K562 (cell line): Measurements from ENCODE around the gene C16orf95. TPM values are rescaled to one million over a fixed set of nuclear protein-coding genes. Genes with fewer than 3 reads are reported as not detected.

Source experiments
- ATAC-seq: fragments of 200-7000 bp; cut with Tn5 transposase; 3 replicates; pipeline ENCODE4 v1.9.1; 2020; ENCODE audit warnings: moderate library complexity
- BruUV-seq: library from RNA; stranded (reverse); fragments of 400-500 nt; replicated peaks from 2 replicates; lab custom pipeline; 2021; lab: Mats Ljungman, UMichigan
- CTCF ChIA-PET: fragments of 300-600 bp; formaldehyde crosslinking; extraction: SDS; loops from one replicate; lab custom pipeline; 2021; ENCODE audit warnings: low intra/inter-chr PET ratio; lab: Yijun Ruan, JAX
- POLR2A ChIA-PET: fragments of 300-600, 350-650 bp; sonication (Branson Sonifier 250); formaldehyde crosslinking; extraction: SDS; loops from one replicate; lab custom pipeline; 2021; ENCODE audit warnings: antibody characterized with exemption, inconsistent platforms; lab: Yijun Ruan, JAX
- DNase-seq, 4 experiments: peaks; one replicate each; pipeline versions ENCODE4 v3.0.0 to v3.0.0-alpha.2; 2011 to 2018; ENCODE audit warnings: low spot score in 3 of 4, mixed read lengths in 3 of 4; ENCODE audit errors: extremely low read depth in 1 of 4
- FAIRE-seq: peaks from 2 replicates; lab custom pipeline; 2011; peaks lifted over from hg19 to GRCh38; lab: Jason Lieb, UNC
- H2AFZ ChIP-seq: 2 replicates; pipeline ENCODE4 v1.6.0; 2011; ENCODE audit warnings: low read depth, low read length, control low read depth, inconsistent platforms
- H3K27ac ChIP-seq: fragments of 200-600 bp; 3 replicates; pipeline ENCODE4 v1.8.0; 2011; ENCODE audit warnings: low read depth, mild to moderate bottlenecking, control low read depth, inconsistent platforms, low read length, moderate library complexity, mixed read lengths; ENCODE audit errors: extremely low read depth
- H3K27me3 ChIP-seq, 2 experiments: fragments of 300-600 bp in 1 of 2; 2 replicates in 1 of 2; 3 replicates in 1 of 2; pipeline versions ENCODE4 v1.6.0 to v1.8.0; 2011; ENCODE audit warnings: inconsistent platforms in 2 of 2, low read length in 2 of 2, mild to moderate bottlenecking in 1 of 2, mixed read lengths in 1 of 2, moderate library complexity in 1 of 2; ENCODE audit not compliant: control insufficient read depth in 2 of 2, insufficient read depth in 2 of 2
- H3K36me3 ChIP-seq: fragments of 300-600 bp; 3 replicates; pipeline ENCODE4 v1.8.0; 2011; ENCODE audit warnings: mild to moderate bottlenecking, low read length, inconsistent platforms; ENCODE audit not compliant: control insufficient read depth, insufficient read depth
- H3K4me1 ChIP-seq, 2 experiments: fragments of 200-600 bp in 1 of 2; replicated peaks in 1 of 2; 2 replicates in 1 of 2; 3 replicates in 1 of 2; pipeline versions ENCODE4 v1.5.1 to v1.8.0; 2011; ENCODE audit warnings: inconsistent platforms in 2 of 2, low read length in 2 of 2, mild to moderate bottlenecking in 1 of 2, mixed read lengths in 1 of 2, moderate library complexity in 1 of 2; ENCODE audit not compliant: control insufficient read depth in 2 of 2, insufficient read depth in 2 of 2
- H3K4me2 ChIP-seq: 2 replicates; pipeline ENCODE4 v1.6.1; 2011; ENCODE audit warnings: low read length, control low read depth, inconsistent platforms, mixed read lengths; ENCODE audit not compliant: insufficient read depth
- H3K4me3 ChIP-seq: fragments of 200-600 bp; sonication (generic), shearing (Covaris generic); 2 replicates; pipeline ENCODE4 v1.5.1; 2016; ENCODE audit warnings: control low read depth, inconsistent platforms
- H3K79me2 ChIP-seq: fragments of 200-600 bp; 3 replicates; pipeline ENCODE4 v1.8.0; 2011; ENCODE audit warnings: low read length, inconsistent platforms; ENCODE audit not compliant: control insufficient read depth, insufficient read depth
- H3K9ac ChIP-seq, 2 experiments: 2 replicates each; pipeline versions ENCODE4 v1.6.0 to v1.6.1; 2011; ENCODE audit warnings: low read depth in 2 of 2, low read length in 2 of 2, control low read depth in 1 of 2, inconsistent platforms in 1 of 2, mild to moderate bottlenecking in 1 of 2, mixed read lengths in 1 of 2; ENCODE audit not compliant: insufficient read depth in 1 of 2
- H3K9me1 ChIP-seq: one replicate; pipeline ENCODE4 v1.6.0; 2011; ENCODE audit warnings: inconsistent platforms, mild to moderate bottlenecking, low read length, moderate library complexity; ENCODE audit not compliant: control insufficient read depth, insufficient read depth
- H3K9me3 ChIP-seq: replicated peaks from 2 replicates; pipeline ENCODE4 v1.5.1; 2011; ENCODE audit warnings: low read depth, low read length, inconsistent platforms; ENCODE audit not compliant: control insufficient read depth, insufficient read depth
- H4K20me1 ChIP-seq: replicated peaks from 2 replicates; pipeline ENCODE4 v1.6.1; 2011; ENCODE audit warnings: low read length, inconsistent platforms, mixed read lengths; ENCODE audit not compliant: control insufficient read depth, insufficient read depth
- CBFB ChIP-seq: sonication (generic); formaldehyde crosslinking; IDR thresholded peaks from 2 replicates; pipeline ENCODE4 v1.4.0; 2020; ENCODE audit warnings: mild to moderate bottlenecking, missing genetic modification reagents
- GATAD2B ChIP-seq: fragments of 450-650 bp; IDR thresholded peaks from 2 replicates; pipeline ENCODE4 v1.6.1; 2017; ENCODE audit warnings: mild to moderate bottlenecking, borderline replicate concordance
- KLF16 ChIP-seq: IDR thresholded peaks from 2 replicates; pipeline ENCODE4 v1.6.1; 2016; ENCODE audit warnings: antibody characterized with exemption
- SETDB1 ChIP-seq: IDR thresholded peaks from one replicate; pipeline ENCODE4 v1.6.1; 2012; ENCODE audit warnings: low read length, control low read depth, inconsistent platforms
- ZNF174 ChIP-seq: fragments of 250-450 bp; sonication (Bioruptor Pico); IDR thresholded peaks from 2 replicates; pipeline ENCODE4 v1.4.0; 2020; ENCODE audit warnings: mild to moderate bottlenecking
- ZNF780A ChIP-seq: fragments of 250-450 bp; sonication (Bioruptor Pico); IDR thresholded peaks from 2 replicates; pipeline ENCODE4 v1.5.0; 2021; ENCODE audit warnings: mild to moderate bottlenecking
- ZNF79 ChIP-seq: fragments of 250-450 bp; sonication (Bioruptor Pico); IDR thresholded peaks from 2 replicates; pipeline ENCODE4 v1.4.0; 2020; ENCODE audit warnings: low read depth, mild to moderate bottlenecking, moderate library complexity
- WGBS: fragments of 100-300 bp; shearing (Covaris generic); methylation state at CpG from one replicate; pipeline ENCODE4 v1.1.6; 2016; ENCODE audit warnings: low coverage, mixed read lengths; ENCODE audit not compliant: insufficient coverage; ENCODE audit errors: missing lambda C conversion rate; 5-methylcytosine and 5-hydroxymethylcytosine counted together
- in situ Hi-C: fragments of 300-500 bp; cut with MboI; formaldehyde crosslinking; loops from 4 replicates; pipeline ENCODE4 v1.15.0; 2018; ENCODE audit warnings: inconsistent platforms, mixed read lengths
- intact Hi-C: fragments of 100-400 bp; cut with micrococcal nuclease; formaldehyde crosslinking; loops from 2 replicates; pipeline ENCODE4 v1.14.2; 2022
- polyA plus RNA-seq, 8 experiments: library from polyadenylated mRNA; depleted of rRNA in 4 of 8; stranded (reverse) in 5 of 8; unstranded in 3 of 8; fragments of >200 nt; fragmentation: Nextera tagmentation in 2 of 8; fragmentation: Illumina TruSeq in 1 of 8; extraction: Ambion mirVana in 2 of 8; extraction: Trizol in 1 of 8; gene quantifications; 2 replicates each; pipeline versions ENCODE4 v1.2.1 to v1.2.3, GENCODE V29; 2011 to 2014; ENCODE audit warnings: inconsistent platforms in 1 of 8, missing spikeins in 1 of 8
- total RNA-seq, 7 experiments: library from RNA; depleted of rRNA in 6 of 7; stranded (reverse); fragments of >200 nt in 6 of 7; fragmentation: Illumina TruSeq in 2 of 7; extraction: Trizol in 2 of 7; gene quantifications; 2 replicates each; pipeline versions ENCODE4 v1.2.1 to v1.2.3, GENCODE V29; 2011 to 2021; ENCODE audit warnings: low replicate concordance in 1 of 7
- TF ChIP-seq, protein P1 (sequence below): fragments of 250-450 bp; sonication (Bioruptor Pico); IDR thresholded peaks from 2 replicates; pipeline ENCODE4 v1.4.0; 2020; ENCODE audit warnings: mild to moderate bottlenecking, moderate library complexity
- TF ChIP-seq, protein P2 (sequence below): sonication (generic); formaldehyde crosslinking; IDR thresholded peaks from 2 replicates; pipeline ENCODE4 v1.8.1; 2023; ENCODE audit warnings: mild to moderate bottlenecking, missing genetic modification reagents
- TF ChIP-seq, protein P3 (sequence below): fragments of 450-650 bp; formaldehyde crosslinking; IDR thresholded peaks from 2 replicates; pipeline ENCODE4 v1.4.0; 2020; ENCODE audit warnings: mild to moderate bottlenecking, moderate library complexity
- TF ChIP-seq, protein P4 (sequence below): fragments of 450-650 bp; IDR thresholded peaks from one replicate; pipeline ENCODE4 v1.6.1; 2018; ENCODE audit warnings: mild to moderate bottlenecking, moderate library complexity; ENCODE audit not compliant: partially characterized antibody

The C16orf95 gene
- total and polyA plus RNA-seq, 9 of the 15 experiments (the other 6 are each of a cell fraction or from before 2014, with no cell fraction given), result 6.5 to 20.5 (median 9.4) TPM

DNA sequence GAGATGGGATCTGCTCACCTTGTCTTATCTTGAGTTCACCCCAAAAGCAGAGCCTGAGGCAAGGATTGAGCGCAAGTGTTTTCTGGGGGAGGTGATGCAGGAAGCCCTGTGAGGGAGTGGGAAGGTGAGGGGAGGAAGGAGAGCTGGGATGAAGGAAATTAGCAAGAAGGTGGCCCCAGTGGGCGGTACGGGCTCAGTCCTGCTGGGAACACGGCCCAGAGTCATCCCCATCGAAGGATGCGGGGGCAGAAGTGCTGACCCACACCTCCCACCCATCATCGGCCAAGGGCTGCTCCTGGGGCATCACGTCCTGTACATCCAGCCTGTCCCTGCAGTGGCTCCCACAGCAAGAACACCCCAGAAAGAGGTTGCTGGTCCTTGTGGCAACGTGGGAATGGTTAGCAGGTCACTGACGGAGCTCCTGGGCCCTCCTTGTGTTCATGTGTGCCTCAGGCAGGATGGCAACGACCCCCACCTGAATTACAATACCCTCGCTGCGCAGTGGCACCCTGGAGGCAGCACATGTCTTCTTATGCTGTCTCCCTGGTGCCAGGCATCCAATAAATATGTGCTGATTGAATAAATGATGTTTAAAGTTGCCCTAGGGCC, 18.2 kb downstream of the C16orf95 start:
- 66% methylated on average over 11 of the region's 13 CpGs for WGBS
- no peaks in the 10 kb centered on the region for H4K20me1 ChIP-seq
- intact Hi-C loops, result no loop called here
- no TSS peak for BruUV-seq
- H3K27ac ChIP-seq, result no peak overlapping the region
- H3K4me2 ChIP-seq, result no peak overlapping the region
- in situ Hi-C loops, result no loop called here
- peaks cover 19 to 39% of the 10 kb centered on the region in 2 experiments for H3K4me1 ChIP-seq
- DNase-seq (no peak), ATAC-seq (no peak), FAIRE-seq (no peak)
- POLR2A ChIA-PET, result no interaction called here
- H3K9me3 ChIP-seq, result no peaks in the 10 kb centered on the region
- CTCF ChIA-PET, result interaction anchor here (1.5 kb wide), 1 partner anchor 735 kb away, joined by 7 read pairs; no protein-coding TSS in a partner anchor
- H3K9ac ChIP-seq, result peak overlapping the region in 1 of 2 experiments; percentile 53; a peak in 1 of 4 replicates
- no peak overlapping the region for H2AFZ ChIP-seq
- peaks cover 31% of the 10 kb centered on the region; the same call in 1 of the 3 replicates for H3K36me3 ChIP-seq
- H3K9me1 ChIP-seq, result no peaks in the 10 kb centered on the region
- no peak overlapping the region for H3K4me3 ChIP-seq
- TF ChIP-seq ZNF174 (CRISPR knock-in tag), result no peak
- TF ChIP-seq SETDB1, result no peak
- no peak for TF ChIP-seq ZNF79
- TF ChIP-seq ZNF780A (CRISPR knock-in tag), result no peak
- TF ChIP-seq, protein P1, sequence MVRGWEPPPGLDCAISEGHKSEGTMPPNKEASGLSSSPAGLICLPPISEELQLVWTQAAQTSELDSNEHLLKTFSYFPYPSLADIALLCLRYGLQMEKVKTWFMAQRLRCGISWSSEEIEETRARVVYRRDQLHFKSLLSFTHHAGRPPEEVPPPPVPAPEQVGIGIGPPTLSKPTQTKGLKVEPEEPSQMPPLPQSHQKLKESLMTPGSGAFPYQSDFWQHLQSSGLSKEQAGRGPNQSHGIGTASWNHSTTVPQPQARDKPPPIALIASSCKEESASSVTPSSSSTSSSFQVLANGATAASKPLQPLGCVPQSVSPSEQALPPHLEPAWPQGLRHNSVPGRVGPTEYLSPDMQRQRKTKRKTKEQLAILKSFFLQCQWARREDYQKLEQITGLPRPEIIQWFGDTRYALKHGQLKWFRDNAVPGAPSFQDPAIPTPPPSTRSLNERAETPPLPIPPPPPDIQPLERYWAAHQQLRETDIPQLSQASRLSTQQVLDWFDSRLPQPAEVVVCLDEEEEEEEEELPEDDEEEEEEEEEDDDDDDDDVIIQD (CRISPR knock-in tag), result no peak
- TF ChIP-seq KLF16, result no peak
- TF ChIP-seq, protein P2, sequence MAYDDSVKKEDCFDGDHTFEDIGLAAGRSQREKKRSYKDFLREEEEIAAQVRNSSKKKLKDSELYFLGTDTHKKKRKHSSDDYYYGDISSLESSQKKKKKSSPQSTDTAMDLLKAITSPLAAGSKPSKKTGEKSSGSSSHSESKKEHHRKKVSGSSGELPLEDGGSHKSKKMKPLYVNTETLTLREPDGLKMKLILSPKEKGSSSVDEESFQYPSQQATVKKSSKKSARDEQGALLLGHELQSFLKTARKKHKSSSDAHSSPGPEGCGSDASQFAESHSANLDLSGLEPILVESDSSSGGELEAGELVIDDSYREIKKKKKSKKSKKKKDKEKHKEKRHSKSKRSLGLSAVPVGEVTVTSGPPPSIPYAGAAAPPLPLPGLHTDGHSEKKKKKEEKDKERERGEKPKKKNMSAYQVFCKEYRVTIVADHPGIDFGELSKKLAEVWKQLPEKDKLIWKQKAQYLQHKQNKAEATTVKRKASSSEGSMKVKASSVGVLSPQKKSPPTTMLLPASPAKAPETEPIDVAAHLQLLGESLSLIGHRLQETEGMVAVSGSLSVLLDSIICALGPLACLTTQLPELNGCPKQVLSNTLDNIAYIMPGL (CRISPR knock-in tag), result no peak
- TF ChIP-seq GATAD2B, result no peak
- TF ChIP-seq CBFB, result no peak
- TF ChIP-seq, protein P3, sequence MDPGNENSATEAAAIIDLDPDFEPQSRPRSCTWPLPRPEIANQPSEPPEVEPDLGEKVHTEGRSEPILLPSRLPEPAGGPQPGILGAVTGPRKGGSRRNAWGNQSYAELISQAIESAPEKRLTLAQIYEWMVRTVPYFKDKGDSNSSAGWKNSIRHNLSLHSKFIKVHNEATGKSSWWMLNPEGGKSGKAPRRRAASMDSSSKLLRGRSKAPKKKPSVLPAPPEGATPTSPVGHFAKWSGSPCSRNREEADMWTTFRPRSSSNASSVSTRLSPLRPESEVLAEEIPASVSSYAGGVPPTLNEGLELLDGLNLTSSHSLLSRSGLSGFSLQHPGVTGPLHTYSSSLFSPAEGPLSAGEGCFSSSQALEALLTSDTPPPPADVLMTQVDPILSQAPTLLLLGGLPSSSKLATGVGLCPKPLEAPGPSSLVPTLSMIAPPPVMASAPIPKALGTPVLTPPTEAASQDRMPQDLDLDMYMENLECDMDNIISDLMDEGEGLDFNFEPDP (CRISPR knock-in tag), result no peak
- TF ChIP-seq, protein P4, sequence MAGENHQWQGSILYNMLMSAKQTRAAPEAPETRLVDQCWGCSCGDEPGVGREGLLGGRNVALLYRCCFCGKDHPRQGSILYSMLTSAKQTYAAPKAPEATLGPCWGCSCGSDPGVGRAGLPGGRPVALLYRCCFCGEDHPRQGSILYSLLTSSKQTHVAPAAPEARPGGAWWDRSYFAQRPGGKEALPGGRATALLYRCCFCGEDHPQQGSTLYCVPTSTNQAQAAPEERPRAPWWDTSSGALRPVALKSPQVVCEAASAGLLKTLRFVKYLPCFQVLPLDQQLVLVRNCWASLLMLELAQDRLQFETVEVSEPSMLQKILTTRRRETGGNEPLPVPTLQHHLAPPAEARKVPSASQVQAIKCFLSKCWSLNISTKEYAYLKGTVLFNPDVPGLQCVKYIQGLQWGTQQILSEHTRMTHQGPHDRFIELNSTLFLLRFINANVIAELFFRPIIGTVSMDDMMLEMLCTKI, result no peak
- H3K27me3 ChIP-seq, result no peaks in the 10 kb centered on the region
- H3K79me2 ChIP-seq, result no peaks in the 10 kb centered on the region
